Stomach (tissue), 4 donors: ENCODE data around the gene SLC4A1AP.

Source experiments
- CTCF ChIP-seq, 7 experiments: fragments of 450-650 bp in 4 of 7; fragments of 200-600 bp in 3 of 7; sonication (generic) in 3 of 7; IDR thresholded peaks; one replicate each; pipeline ENCODE4 v1.5.1; 2016 to 2019; ENCODE audit warnings: antibody characterized with exemption in 7 of 7, control low read depth in 2 of 7, mild to moderate bottlenecking in 1 of 7
- EP300 ChIP-seq: sonication (generic); formaldehyde crosslinking; IDR thresholded peaks from one replicate; pipeline ENCODE4 v1.6.1; 2017; ENCODE audit warnings: antibody characterized with exemption
- POLR2A ChIP-seq, 4 donors: fragments of 450-650 bp; IDR thresholded peaks; one replicate each; pipeline ENCODE4 v1.6.1; 2016; ENCODE audit warnings: antibody characterized with exemption in 4 of 4, control low read depth in 2 of 4, mild to moderate bottlenecking in 1 of 4, moderate library complexity in 1 of 4
- POLR2AphosphoS5 ChIP-seq, 3 donors: sonication (generic); formaldehyde crosslinking; IDR thresholded peaks; one replicate each; pipeline ENCODE4 v1.6.1; 2016; ENCODE audit warnings: antibody characterized with exemption in 3 of 3

- TF ChIP-seq CTCF (IDR thresholded peaks at IDR 0.05) (no peak), POLR2A (IDR thresholded peaks at IDR 0.05) (no peak), POLR2AphosphoS5 (IDR thresholded peaks at IDR 0.05) (no peak), EP300 (no peak)
Observed at GRCh38 chr2:27721884-27722485, 58.3 kb downstream of the SLC4A1AP start.
